HG03571 (cell line): ENCODE measurements around the gene GPX2.
"Not testable (repeated sequence)": the region's sequence is repeated elsewhere in the genome, so short reads cannot be mapped to it uniquely, and the experiment has no call there.

ENCODE experiments used
- ATAC-seq: cut with Tn5 transposase; IDR thresholded peaks from one replicate; pipeline ENCODE4 v1.9.1; 2021; ENCODE audit not compliant: unreplicated experiment

Gene GPX2

GRCh38 chr14:64915029-64915424, 27.5 kb downstream of the GPX2 start:
- no peak for ATAC-seq

- peak; percentile 93 for ATAC-seq
These were observed 28.1 kb downstream of the GPX2 start, which contains the start of gene CHURC1 for GRCh38 chr14:64914237-64915028. Gene CHURC1 (plus strand): TSS chr14:64914455. CDS start chr14:64914496, 41 bp downstream.

- ATAC-seq = not testable (repeated sequence)
These were observed 29.1 kb downstream of the GPX2 start for GRCh38 chr14:64913477-64913876.

GRCh38 chr14:64912261-64912660, 30.3 kb downstream of the GPX2 start:
- no peak for ATAC-seq

- ATAC-seq = no peak
These were observed 31.6 kb downstream of the GPX2 start for GRCh38 chr14:64910847-64911495.

- ATAC-seq = no peak
These were observed 36.5 kb downstream of the GPX2 start for GRCh38 chr14:64906022-64906421.

- no peak for ATAC-seq
These were observed 42.6 kb downstream of the GPX2 start for GRCh38 chr14:64899958-64900357.

GRCh38 chr14:64891839-64892375, 50.6 kb downstream of the GPX2 start:
- no peak for ATAC-seq

GRCh38 chr14:64891173-64891838, 51.2 kb downstream of the GPX2 start:
- ATAC-seq = no peak

- ATAC-seq = no peak
These were observed 53.2 kb downstream of the GPX2 start for GRCh38 chr14:64889352-64889751.
